ENCODE measurements around the gene NTSR1. TPM values are rescaled to one million over a fixed set of nuclear protein-coding genes. Genes with fewer than 3 reads are reported as not detected.

NTSR1 gene
- total and polyA plus RNA-seq, 2 of the 8 experiments (the other 6 are each of a cell fraction or from before 2014, with no cell fraction given): 0.53 to 0.89 TPM

GRCh38 chr20:62763404-62763803 lies 54.8 kb downstream of the NTSR1 start:
- no peak for DNase-seq (ENCODE audit: low read depth in 1 of 2, low spot score in 2 of 2)
- H3K14ac ChIP-seq (ENCODE audit: insufficient read length): no peak overlapping the region

More at GRCh38 chr20:62763404-62763803, 54.8 kb downstream of the NTSR1 start:
- FAIRE-seq: no peak
- no peak for TF ChIP-seq SAP30 (IDR thresholded peaks at IDR 0.05; ENCODE audit: insufficient read depth, insufficient replicate concordance, low read length)
- TF ChIP-seq CHD2 (IDR thresholded peaks at IDR 0.05; ENCODE audit: low read length): no peak
- TF ChIP-seq KDM1A (IDR thresholded peaks at IDR 0.05; ENCODE audit: borderline replicate concordance, low read length): no peak
- no peak for TF ChIP-seq ASH2L (IDR thresholded peaks at IDR 0.05; ENCODE audit: low read length)
- no peak for TF ChIP-seq ATF2 (IDR thresholded peaks at IDR 0.05; ENCODE audit: low read length)
- no peak for TF ChIP-seq CBX5 (IDR thresholded peaks at IDR 0.05; ENCODE audit: low read depth, low read length)
- Histone ChIP-seq H3K4ac (replicated peaks; ENCODE audit: insufficient read length, low read depth, low read length) (no peak overlapping the region), H3K79me2 (ENCODE audit: control insufficient read depth in 1 of 2, insufficient read depth in 2 of 2, low read length in 2 of 2) (no peaks in the 10 kb centered on the region), H2BK12ac (ENCODE audit: low read depth, low read length) (no peak overlapping the region), H3K27me3 (replicated peaks in 1 of 4; ENCODE audit: control insufficient read depth in 3 of 4, extremely low read depth in 1 of 4, insufficient read depth in 3 of 4, low read length in 3 of 4) (no peaks in the 10 kb centered on the region; a peak in 1 of 7 replicates), H4K91ac (replicated peaks; ENCODE audit: insufficient read length, low read length) (no peak overlapping the region), H4K8ac (ENCODE audit: extremely low read depth, insufficient read depth, low read length) (no peak overlapping the region; the same call in 1 of the 2 replicates), H3K23ac (ENCODE audit: insufficient read length) (no peak overlapping the region), H3K79me1 (ENCODE audit: low read depth, low read length) (no peaks in the 10 kb centered on the region), H3K23me2 (ENCODE audit: low read depth, low read length) (no peaks in the 10 kb centered on the region), H3K4me1 (replicated peaks in 1 of 4; ENCODE audit: control insufficient read depth in 3 of 4, insufficient read depth in 4 of 4, low read length in 3 of 4) (peaks cover 0 to under 1% (median 0%) of the 10 kb centered on the region in 4 experiments; a peak in 3 of 7 replicates), H2BK15ac (ENCODE audit: low read length) (no peak overlapping the region), H2BK20ac (ENCODE audit: low read length) (no peak overlapping the region), H3K4me3 (ENCODE audit: extremely low read depth in 1 of 4, insufficient read depth in 2 of 4, low read depth in 3 of 4, low read length in 4 of 4) (no peak overlapping the region), H3K36me3 (ENCODE audit: control insufficient read depth in 2 of 4, insufficient read depth in 4 of 4, low read length in 3 of 4) (no peaks in the 10 kb centered on the region), H2BK120ac (replicated peaks; ENCODE audit: low read depth, low read length) (no peak overlapping the region), H2BK5ac (ENCODE audit: low read depth, low read length) (no peak overlapping the region), H3K9me3 (ENCODE audit: insufficient read depth in 2 of 2, low read depth in 1 of 2, low read length in 1 of 2) (no peaks in the 10 kb centered on the region), H3K18ac (ENCODE audit: extremely low read depth, low read length) (no peak overlapping the region), H4K20me1 (replicated peaks in 1 of 2; ENCODE audit: control insufficient read depth in 1 of 2, insufficient read depth in 2 of 2, low read length in 2 of 2) (peaks cover 0 to 1% of the 10 kb centered on the region in 2 experiments), H3K56ac (replicated peaks; ENCODE audit: insufficient read length, low read depth, low read length) (no peak overlapping the region), H2AK5ac (ENCODE audit: low read depth, low read length) (no peak overlapping the region), H3K9ac (replicated peaks in 1 of 4; ENCODE audit: extremely low read depth in 1 of 4, low read depth in 3 of 4, low read length in 3 of 4) (no peak overlapping the region), H3K4me2 (ENCODE audit: insufficient read depth in 1 of 2, low read depth in 2 of 2, low read length in 2 of 2) (no peak overlapping the region), H4K5ac (ENCODE audit: insufficient read length, low read depth, low read length) (no peak overlapping the region), H3K27ac (ENCODE audit: low read depth, low read length) (no peak overlapping the region), H2AFZ (ENCODE audit: low read length) (no peak overlapping the region)
- 93% methylated on average over 4 of the region's 4 CpGs; no CpG with 5 or more reads in 1 of the 2 experiments for WGBS, 2 experiments (ENCODE audit: extremely low coverage in 1 of 2, insufficient coverage in 1 of 2, insufficient read length in 1 of 2, insufficient replicate concordance in 2 of 2, low coverage in 1 of 2, low lambda C conversion rate in 2 of 2, missing lambda C conversion rate in 1 of 2)
- CTCF ChIA-PET (ENCODE audit: partially characterized antibody): interaction anchor here (0.9 to 1.4 kb wide), 4 partner anchors 11 to 30 kb away, joined by 3 to 4 read pairs (median 3); no protein-coding TSS in a partner anchor
- POLR2A ChIA-PET (ENCODE audit: partially characterized antibody): no interaction called here
